ENCODE data around the gene SP3. TPM values are rescaled to one million over a fixed set of nuclear protein-coding genes. Genes with fewer than 3 reads are reported as not detected.

The SP3 gene
- total RNA-seq, 1 experiment from 2014 or later: 98.8 TPM

DNA sequence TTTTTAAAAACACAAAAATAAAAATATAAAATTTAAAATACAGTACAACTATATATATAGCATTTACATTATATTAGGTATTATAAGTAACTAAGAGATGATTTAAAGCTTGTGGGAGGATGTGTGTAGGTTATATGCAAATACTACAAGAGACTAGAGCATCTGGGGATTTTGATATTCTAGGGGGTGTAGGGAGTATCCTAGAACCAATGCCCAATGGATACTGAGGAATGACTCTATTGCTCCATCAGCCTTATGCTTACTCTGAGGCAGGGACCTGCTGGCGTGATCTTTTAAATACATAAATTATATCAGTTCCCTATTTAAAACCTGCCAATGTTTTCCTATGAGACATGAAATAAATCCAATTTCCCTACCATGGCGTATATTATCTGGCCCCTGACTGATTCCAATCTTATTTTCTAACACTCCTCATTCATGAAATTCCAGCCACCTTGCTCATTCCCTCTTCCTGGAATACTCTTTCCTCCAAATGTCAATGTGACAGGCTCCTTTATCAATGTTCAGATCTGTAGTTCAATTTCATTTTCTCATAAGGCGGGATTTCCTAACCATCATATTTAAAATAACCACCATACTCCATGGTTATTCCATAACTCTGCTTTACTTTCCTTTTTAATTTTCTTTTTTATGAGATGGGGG lies 22.2 kb downstream of the SP3 start:
- peak; percentile 31 for DNase-seq (ENCODE audit: low read depth)

DNA sequence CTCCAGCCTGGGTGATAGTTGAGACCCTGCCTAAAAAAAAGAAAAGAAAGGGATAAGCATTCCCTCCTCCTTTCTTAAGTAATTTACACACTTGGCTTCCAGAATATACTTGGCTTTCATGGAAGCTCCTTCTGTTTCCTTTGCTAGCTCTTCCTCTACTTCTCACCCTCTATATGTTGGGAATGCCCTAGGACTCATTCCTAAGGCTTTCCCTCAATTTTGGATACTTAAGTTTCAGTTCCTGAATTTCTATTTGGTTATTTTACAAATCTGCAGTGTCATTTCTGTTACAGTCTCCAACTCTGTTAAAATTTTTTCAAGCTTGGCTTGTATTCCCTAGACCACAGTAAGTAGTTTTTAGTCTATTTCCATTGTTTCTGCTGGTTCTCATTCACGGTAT lies 23.6 kb downstream of the SP3 start:
- DNase-seq (ENCODE audit: low read depth): no peak

DNA sequence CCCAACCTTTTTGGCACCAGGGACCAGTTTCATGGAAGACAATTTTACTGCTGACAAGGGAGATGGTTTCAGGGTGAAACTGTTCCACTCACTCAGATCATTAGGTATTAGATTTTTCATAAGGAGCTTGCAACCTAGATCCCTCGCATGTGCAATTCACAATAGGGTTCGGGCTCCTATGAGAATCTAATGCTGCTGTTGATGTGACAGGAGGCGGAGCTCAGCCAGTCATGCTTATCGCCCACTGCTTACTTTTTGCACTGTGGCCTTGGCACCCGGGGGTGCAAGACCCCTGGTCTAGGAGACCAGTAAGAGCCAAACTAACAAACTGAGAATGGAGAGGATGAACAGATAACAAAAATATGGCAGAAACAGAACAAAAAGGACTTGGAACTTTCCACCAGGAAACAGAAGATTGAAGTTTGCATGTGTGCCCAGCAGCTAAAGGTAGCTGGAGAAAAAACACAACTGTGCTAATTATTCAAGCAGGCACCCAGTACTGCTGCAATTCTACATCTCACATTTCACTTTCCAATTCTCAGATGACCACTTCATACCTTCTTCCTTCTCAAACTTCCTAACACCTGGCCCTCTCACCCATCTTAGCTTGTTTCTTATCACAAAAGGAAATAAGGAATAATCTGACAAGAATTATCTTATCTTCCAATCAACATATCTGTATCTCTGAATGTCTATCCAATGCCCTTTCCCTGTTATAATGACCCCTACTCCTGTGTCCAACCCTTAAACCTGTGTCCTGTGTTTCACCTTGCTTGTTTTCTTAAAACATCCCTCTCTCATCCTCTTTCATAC lies 24.8 kb downstream of the SP3 start:
- DNase-seq (ENCODE audit: low read depth): no peak

DNA sequence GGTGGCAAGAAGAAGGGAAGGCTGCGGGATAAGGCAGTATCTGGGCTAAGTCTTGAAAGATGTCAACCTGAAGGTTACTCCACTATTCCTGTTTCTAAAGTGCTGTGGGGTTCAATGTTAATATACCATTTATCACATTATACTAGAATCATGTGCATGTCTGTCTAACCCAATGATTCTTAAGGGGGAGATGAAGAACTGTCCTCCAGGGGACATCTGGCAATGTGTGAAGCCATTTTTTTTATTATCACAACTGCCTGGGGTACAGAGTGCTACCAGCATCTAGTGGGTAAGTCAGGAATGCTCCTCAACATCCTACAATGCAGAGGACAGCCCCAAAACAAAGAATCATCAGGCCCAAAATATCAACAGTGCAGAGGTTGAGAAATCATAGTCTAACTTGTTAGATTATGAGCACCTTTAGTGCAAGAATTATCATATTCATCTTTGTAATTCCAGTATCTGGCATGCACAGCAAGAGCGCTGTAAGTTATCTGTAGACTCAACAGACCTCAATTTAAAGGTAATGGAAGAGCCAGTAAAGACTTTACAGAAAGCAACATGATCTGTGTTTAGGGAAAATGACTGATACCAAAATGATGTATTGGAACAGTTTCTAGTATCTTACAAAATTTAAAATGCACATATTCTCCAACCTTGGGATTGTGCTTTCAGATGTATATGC lies 26.3 kb downstream of the SP3 start:
- no peak for DNase-seq (ENCODE audit: low read depth)

DNA sequence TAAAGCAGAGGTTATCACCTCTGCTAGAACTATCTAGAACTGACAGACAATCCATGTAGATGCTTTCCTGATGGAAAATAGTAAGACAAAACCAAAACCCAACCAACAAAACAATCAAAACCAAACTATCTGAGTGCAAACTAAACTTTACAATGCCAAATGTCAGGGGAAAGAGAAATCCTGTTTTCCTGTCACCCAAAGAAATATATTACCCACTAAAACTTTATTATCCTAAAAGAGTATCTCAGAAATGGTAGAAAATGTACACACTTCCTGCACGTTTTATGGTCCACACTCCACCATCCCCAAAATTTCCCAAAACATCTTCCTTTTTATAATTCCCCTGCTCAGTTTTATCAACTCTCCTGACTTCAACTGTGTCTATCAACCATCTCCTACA lies 29.9 kb downstream of the SP3 start:
- DNase-seq (ENCODE audit: low read depth): no peak

DNA sequence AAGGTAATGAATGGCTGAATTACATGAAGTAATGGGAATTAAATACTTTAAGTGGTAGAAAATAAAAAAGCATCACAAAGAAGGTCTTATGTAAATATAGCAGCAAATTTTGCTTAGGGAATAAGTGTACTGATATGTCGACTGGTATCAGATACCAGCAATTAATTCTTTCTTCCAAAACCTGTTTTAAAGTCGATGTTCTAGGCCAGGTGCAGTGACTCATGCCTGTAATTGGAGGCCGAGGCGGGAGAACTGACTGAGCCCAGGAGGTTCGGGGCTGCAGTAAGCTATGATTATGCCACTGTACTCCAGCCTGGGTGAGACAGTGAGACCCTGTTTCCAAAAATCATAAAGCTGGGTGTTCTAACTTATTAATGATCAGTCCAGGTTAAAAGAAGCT lies 30.3 kb downstream of the SP3 start:
- DNase-seq (ENCODE audit: low read depth): peak; percentile 43

DNA sequence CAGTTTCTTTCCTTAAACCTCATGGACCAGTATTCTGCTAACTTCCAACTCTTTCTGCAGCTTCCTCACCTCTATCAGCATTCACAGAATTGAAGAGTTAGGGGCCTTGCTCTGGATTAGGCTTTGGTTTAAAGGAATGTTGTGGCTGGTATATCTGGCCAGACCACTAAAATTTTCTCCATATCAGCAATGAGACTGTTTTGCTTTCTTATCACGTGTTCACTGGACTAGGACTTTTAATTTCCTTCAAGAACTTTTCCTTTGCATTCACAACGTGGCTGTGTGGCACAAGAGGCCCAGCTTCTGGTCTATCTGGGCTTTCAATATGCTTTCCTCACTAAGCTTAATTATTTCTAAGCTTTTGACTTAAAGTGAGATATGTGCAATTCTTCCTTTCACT lies 33.4 kb downstream of the SP3 start:
- DNase-seq (ENCODE audit: low read depth): no peak

DNA sequence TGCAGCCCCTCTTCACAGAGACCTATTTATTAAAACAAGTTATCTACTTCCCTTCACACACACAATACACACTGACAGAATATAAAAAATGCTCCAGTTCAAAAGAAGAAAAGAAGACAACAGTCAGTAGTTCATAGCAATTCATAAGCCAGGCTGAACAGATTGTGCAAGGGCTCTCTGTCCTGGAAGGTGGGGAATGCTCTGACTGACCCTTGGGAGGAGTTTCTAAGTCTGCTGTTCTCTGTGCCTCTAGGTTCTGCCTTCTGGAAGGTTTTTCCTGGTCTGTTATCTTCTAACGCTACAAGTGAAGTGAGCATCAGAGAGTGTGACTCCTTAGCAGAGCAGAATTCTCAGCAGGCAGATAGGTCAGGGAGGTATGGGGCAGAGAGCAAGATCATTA lies 35.7 kb downstream of the SP3 start:
- no peak for DNase-seq (ENCODE audit: low read depth)

DNA sequence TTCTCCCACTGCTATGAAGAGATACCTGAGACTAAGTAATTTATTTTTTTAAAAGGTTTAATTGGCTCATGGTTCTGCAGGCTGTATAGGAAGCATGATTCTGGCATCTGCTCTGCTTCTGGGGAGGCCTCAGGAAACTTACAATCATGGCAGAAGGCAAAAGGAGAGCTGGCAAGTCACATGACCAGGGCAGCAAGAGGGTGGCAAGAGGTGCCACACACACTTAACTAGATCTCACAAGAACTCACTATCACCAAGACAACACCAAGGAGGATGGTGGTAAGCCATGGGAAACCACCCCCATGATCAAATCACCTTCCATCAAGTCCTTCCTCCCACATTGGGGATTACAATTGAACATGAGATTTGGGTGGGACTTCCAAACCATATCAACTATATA lies 38.3 kb downstream of the SP3 start:
- no peak for DNase-seq (ENCODE audit: low read depth)

DNA sequence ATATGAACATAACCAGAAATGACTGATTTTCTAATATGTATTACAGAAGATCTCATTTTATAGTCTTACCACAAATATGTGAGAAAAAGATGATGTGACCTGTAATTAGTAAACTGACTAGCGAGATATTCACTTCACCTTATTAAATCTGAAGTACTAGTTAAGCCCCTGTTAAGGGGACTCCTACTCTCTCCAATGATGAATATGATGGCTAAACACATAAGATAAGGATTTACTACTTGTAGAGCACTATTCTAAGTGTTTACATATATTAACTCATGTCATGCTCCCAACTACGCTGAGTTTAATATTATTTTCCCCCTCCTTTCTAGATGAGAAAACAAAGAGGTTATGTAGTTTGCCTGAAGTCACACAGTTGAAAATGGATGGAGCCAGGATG lies 40.9 kb downstream of the SP3 start:
- DNase-seq (ENCODE audit: low read depth): no peak

DNA sequence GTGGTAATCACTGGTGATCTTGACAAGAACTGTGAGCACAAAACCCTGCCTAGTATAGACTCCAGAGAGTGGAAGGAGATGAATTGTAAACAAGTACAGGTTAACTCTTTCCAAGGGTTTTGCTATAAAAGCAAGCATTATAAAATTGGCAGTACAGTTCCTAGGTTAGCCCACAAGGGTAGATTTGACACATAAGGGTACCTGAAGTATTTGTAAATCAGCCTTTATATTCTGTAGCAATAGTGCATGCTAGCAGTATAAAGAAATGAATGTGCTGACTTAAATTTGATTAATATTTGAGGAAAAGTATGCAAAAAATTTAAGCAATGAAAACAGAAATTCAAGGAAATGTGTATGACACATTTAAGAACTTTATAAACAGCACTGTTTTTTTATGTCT lies 42.4 kb downstream of the SP3 start:
- DNase-seq (ENCODE audit: low read depth): no peak

DNA sequence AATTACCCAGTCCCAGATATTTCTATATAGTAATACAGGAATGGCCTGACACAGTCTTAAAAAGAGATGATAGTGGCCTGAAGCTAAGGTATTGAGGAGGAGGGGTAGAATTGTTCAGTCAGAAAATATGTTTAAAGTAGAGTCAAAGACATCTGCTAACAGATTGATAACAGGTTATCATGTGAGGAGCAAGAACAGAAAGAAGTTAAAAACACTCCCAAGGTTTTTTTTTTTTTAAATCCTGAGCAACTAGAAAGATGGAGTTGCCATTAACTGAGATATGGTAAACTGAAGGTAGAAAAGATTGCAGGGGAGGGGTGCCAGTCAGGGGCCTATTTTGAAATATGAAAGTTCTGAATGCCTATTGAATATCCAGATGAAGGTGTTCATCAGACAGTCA lies 43.1 kb downstream of the SP3 start:
- DNase-seq (ENCODE audit: low read depth): no peak

DNA sequence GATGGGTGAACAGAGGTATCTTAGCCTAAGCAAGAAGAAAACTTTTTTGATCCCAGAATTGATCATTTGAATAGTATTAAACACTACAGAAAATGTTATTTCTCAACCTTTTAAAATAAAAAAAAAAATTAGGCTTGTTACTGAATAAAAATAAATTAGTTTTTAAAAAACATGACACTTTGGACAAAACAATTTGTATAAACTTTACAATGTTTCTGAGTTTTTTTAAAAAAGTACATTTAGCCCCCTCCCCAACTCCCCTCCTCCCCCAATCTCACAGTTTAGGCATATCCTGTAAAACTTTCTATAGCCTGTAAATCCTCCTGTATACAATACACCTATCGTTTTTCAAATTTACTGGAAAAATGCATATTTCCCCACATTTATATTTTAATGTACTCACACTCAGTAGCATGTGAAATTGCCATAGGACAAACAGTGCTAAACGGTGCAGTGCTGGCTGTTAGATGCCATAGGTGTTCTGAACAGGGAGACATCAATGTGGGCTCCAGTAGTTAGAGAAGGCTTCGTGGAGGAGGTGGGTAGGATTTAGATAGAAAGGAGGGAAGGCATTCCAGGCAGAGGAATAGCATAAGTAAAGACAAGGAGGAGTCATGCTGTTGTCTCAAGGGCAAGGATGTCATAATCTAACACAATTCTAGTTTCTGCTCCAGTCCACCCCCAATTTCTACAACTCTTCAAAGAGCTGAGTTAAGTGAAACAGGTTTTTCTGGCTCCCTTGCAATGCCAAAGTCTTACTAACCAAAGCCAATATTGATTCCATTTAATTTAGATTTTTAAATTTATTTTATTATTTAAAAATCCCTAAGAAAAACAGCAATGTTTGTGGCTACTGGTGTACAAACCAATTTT lies 50.9 kb downstream of the SP3 start:
- DNase-seq (ENCODE audit: low read depth): no peak

DNA sequence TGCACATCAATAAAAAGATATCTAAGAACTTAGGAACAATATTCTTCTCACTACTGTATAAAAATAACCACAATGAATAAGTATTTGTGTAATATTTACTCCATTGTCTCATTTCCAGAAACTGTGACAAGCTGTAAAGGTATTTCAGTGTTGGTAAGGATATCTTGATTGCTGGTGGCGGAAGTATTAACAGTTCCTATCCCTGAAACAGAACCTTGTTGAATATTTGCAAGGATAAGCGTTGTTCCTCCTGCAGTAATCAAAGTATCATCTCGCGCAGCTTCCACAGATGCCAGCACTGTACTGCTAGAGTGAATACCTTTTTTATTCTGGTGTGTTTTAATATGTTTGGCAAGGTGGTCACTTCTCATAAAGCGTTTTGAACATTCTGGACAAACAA lies 55.3 kb downstream of the SP3 start:
- no peak for DNase-seq (ENCODE audit: low read depth)

DNA sequence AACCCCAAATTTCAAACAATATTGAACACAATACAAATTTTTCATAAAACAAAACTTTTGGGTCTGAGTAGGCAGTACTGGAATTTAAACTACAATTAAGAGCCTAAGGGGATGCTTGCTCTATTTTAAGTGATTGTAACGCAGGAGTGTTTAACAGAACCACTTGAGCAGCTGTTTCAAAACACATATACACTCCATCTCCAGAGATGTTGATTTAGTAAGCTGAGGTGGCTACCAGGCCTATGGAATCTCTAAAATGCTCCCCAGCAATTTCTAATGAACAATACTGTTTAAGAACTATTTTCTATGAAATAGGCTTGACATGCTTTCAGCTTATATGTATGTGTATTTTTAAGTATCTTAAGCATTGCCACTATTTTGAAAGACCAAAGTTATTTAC lies 58.5 kb downstream of the SP3 start:
- DNase-seq (ENCODE audit: low read depth): no peak

DNA sequence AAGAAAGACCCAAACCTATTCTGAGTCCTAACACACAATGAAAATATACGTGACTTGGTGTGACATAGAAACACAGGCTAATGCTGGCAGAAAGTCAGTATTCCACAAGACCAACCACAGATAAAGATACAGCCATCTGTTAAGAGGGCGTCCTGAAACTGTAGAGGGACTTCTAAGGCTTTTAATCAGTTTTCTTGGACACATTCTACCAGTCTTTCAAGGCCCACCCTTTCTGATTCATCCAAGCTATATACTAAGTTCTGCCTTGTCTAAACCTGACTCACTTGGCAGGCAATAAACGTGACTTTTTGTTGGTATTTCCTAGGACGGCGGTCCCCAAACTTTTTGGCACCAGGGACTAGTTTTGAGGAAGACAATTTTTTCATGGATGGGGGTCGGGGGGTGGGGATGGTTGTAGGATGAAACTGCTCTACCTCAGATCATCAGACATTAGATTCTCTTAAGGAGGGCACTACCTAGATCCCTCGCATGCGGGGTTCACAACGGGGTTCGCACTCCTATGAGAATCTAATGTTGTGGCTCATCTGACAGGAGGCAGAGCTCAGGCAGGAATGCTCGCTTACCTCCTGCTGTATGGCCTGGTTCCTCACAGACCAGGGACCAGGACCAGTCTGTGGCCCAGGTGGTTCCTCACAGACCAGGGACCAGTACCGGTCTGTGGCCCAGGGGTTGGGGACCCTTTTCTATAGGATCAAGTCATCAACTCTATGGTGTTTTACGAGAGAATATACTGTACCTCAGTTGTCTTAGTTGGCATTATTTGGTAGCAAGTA lies 61.4 kb downstream of the SP3 start:
- DNase-seq (ENCODE audit: low read depth): no peak

DNA sequence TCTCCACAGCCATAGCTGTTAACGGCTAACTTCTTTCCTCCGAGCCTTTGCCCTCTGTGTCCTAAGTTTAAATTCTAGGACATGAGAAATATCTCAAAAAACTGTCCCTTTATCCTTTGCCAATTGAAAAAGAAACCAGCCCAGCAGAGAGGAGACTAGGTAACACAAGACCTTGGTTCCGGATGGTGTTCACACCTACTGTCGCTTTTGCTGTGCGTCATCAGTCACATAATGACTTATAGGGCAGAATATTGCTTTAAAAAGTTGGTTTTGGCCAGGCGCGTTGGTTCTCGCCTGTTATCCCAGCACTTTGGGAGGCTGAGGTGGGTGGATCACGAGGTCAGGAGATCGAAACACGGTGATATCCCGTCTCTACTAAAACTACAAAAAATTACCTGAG lies 66.2 kb downstream of the SP3 start:
- DNase-seq (ENCODE audit: low read depth): no peak

DNA sequence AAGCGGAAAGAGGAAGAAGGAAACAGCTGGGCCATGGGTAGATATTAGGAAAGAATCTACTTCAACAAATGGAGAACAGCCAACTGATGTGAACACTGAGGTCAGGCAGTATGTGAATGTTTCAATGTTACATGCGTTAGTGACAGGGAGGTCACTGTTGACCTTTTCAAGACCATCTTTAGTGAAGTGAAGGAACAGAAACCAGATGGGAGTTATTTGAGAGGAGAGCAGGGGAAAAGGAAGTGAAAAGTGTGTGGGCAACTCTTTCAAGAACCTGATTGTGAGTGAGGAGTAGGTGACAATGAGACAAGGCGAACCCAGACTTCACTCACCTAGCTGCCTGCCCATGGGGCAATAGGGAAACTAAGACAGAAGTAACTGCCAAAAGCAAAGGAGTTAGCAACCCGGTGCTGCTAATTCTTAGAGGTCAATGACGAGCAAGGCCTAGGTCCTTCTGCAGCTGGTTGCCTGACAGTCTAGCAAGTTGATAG lies 67.0 kb downstream of the SP3 start:
- DNase-seq (ENCODE audit: low read depth): no peak

DNA sequence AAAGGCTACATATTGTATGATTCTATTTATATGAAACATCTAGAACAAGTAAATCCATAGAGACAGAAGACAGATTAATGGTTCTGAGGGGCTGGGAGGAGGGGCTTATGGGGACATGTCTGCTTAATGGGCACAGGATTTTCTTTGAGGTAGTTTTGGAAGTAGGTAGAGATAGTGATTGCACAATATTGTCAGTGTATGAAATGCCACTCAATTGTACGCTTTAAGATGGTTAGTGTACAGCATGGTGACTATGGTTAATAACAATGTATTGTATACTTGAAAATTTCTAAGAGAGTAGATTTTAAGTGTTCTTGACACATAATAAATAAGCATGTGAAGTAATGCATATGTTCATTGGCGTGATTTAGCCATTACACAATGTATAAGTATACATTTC lies 68.4 kb downstream of the SP3 start:
- no peak for DNase-seq (ENCODE audit: low read depth)

DNA sequence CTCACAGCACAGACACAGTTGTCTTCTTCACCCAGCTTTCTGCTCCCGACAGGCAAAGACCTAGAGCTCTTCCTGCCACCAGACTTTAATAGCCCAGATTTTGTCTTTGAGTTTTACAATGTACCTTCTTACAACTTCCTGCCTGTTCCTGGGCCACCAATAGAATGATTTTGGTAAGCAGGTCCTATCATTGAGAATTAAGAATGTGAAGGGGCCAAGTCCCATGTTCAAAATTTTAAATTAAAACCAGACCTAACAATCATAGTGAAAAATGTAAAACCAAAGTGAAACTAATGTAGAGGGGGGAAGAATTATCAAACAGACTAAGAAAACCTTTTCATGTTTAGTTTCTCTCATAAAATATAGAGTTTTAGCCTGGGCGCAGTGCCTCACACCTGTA lies 72.8 kb downstream of the SP3 start:
- DNase-seq (ENCODE audit: low read depth): no peak

Data from M059J (cell line).